ENCODE data around the gene ZNF232.

The ZNF232 gene

GRCh38 chr17:5099271-5099670 lies 12.4 kb downstream of the ZNF232 start:
- DNase-seq = peak; percentile 89 to 93
- no peaks in the 10 kb centered on the region for H3K79me2 ChIP-seq (ENCODE audit: control insufficient read depth, insufficient read depth, low read length, poor library complexity)
- H2AK5ac ChIP-seq (ENCODE audit: low read length) = no peak overlapping the region
- H3K18ac ChIP-seq (ENCODE audit: low read length) = no peak overlapping the region
- H3K4me3 ChIP-seq (ENCODE audit: low read depth, low read length) = no peak overlapping the region
- H4K8ac ChIP-seq (ENCODE audit: low read depth, low read length) = no peak overlapping the region
- no peaks in the 10 kb centered on the region for H3K36me3 ChIP-seq (ENCODE audit: control insufficient read depth in 1 of 2, insufficient read depth in 2 of 2, low read length in 2 of 2)
- H4K12ac ChIP-seq (ENCODE audit: low read depth, low read length) = no peak overlapping the region
- no peak overlapping the region for H2BK12ac ChIP-seq (ENCODE audit: low read length)
- no peak overlapping the region for H3K4me2 ChIP-seq (ENCODE audit: low read length)
- WGBS (ENCODE audit: extremely low coverage, insufficient coverage, insufficient read length) = no CpG with 5 or more reads among the region's 5 CpGs
- no peak overlapping the region for H3K4ac ChIP-seq (ENCODE audit: low read depth, low read length)
- peaks cover 10% of the 10 kb centered on the region for H3K9me3 ChIP-seq (ENCODE audit: insufficient read depth, low read depth, low read length)
- H4K91ac ChIP-seq (ENCODE audit: low read depth, low read length) = no peak overlapping the region
- no peak overlapping the region for H3K23ac ChIP-seq (ENCODE audit: low read length)
- no peak overlapping the region for H3K27ac ChIP-seq (ENCODE audit: low read depth, low read length)
- H2BK120ac ChIP-seq (ENCODE audit: insufficient read depth, low read length, poor library complexity) = no peak overlapping the region
- no peak overlapping the region for H3K14ac ChIP-seq (ENCODE audit: low read length)
- peaks cover 4 to 5% of the 10 kb centered on the region in 2 experiments for H3K4me1 ChIP-seq (ENCODE audit: control insufficient read depth in 1 of 2, insufficient read depth in 2 of 2, low read length in 2 of 2)
- peaks cover 4% of the 10 kb centered on the region for H3K27me3 ChIP-seq (ENCODE audit: insufficient read depth, low read length)
- H3K9ac ChIP-seq (ENCODE audit: low read length) = no peak overlapping the region
- no peak overlapping the region for H2BK5ac ChIP-seq (ENCODE audit: low read depth, low read length, poor library complexity)
- no peak overlapping the region for H2AFZ ChIP-seq (ENCODE audit: insufficient read depth, low read length, poor library complexity)
- no peaks in the 10 kb centered on the region for H3K79me1 ChIP-seq (ENCODE audit: low read length)

- no peak overlapping the region for H3K27ac ChIP-seq (ENCODE audit: low read depth, low read length)
Measured at GRCh38 chr17:5097101-5097834, 14.4 kb downstream of the ZNF232 start.

DNA sequence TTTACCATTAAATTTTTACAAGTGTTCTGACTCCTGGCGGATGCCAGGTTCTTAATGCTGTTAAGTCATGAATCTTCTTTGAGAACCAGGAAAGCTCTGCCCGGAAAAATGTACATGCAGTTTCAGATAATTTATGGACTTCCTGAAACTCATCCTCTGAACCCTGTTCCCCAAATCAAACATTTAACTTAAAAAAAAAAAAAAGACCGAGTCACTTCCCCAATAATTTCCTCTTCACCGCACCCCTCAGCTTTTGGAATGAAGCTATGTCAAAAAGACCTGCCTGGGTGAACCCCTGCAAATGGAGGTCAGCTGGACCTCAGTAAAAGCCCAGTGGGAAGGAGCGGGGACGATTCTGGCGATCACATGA lies 15.0 kb downstream of the ZNF232 start:
- H3K4ac ChIP-seq (ENCODE audit: low read depth, low read length) = no peak overlapping the region
- no peak overlapping the region for H3K9ac ChIP-seq (ENCODE audit: low read length)
- H3K4me1 ChIP-seq (ENCODE audit: control insufficient read depth in 1 of 2, insufficient read depth in 2 of 2, low read length in 2 of 2) = peaks cover 4 to 5% of the 10 kb centered on the region in 2 experiments
- no peak overlapping the region for H2BK120ac ChIP-seq (ENCODE audit: insufficient read depth, low read length, poor library complexity)
- H2AFZ ChIP-seq (ENCODE audit: insufficient read depth, low read length, poor library complexity) = no peak overlapping the region
- H2AK5ac ChIP-seq (ENCODE audit: low read length) = no peak overlapping the region
- H3K27me3 ChIP-seq (ENCODE audit: insufficient read depth, low read length) = peaks cover 4% of the 10 kb centered on the region
- H2BK5ac ChIP-seq (ENCODE audit: low read depth, low read length, poor library complexity) = no peak overlapping the region
- H3K27ac ChIP-seq (ENCODE audit: low read depth, low read length) = no peak overlapping the region
- no peak overlapping the region for H2BK12ac ChIP-seq (ENCODE audit: low read length)
- no peak overlapping the region for H3K14ac ChIP-seq (ENCODE audit: low read length)
- peak overlapping the region; percentile 79 for H3K4me2 ChIP-seq (ENCODE audit: low read length)
- peaks cover 15% of the 10 kb centered on the region for H3K9me3 ChIP-seq (ENCODE audit: insufficient read depth, low read depth, low read length)
- no peak overlapping the region for H4K12ac ChIP-seq (ENCODE audit: low read depth, low read length)
- H4K8ac ChIP-seq (ENCODE audit: low read depth, low read length) = peak overlapping the region; percentile 55
- H3K79me2 ChIP-seq (ENCODE audit: control insufficient read depth, insufficient read depth, low read length, poor library complexity) = no peaks in the 10 kb centered on the region
- H3K18ac ChIP-seq (ENCODE audit: low read length) = no peak overlapping the region
- no CpG with 5 or more reads among the region's 7 CpGs for WGBS (ENCODE audit: extremely low coverage, insufficient coverage, insufficient read length)
- no peak overlapping the region for H3K23ac ChIP-seq (ENCODE audit: low read length)
- H3K4me3 ChIP-seq (ENCODE audit: low read depth, low read length) = peak overlapping the region; percentile 54
- no peak for DNase-seq
- no peak overlapping the region for H4K91ac ChIP-seq (ENCODE audit: low read depth, low read length)
- no peaks in the 10 kb centered on the region for H3K36me3 ChIP-seq (ENCODE audit: control insufficient read depth in 1 of 2, insufficient read depth in 2 of 2, low read length in 2 of 2)
- no peaks in the 10 kb centered on the region for H3K79me1 ChIP-seq (ENCODE audit: low read length)

More at GRCh38 chr17:5097101-5097834, 14.4 kb downstream of the ZNF232 start:
- peak overlapping the region; percentile 55 for H4K8ac ChIP-seq (ENCODE audit: low read depth, low read length)
- peak overlapping the region; percentile 79 for H3K4me2 ChIP-seq (ENCODE audit: low read length)
- no CpG with 5 or more reads among the region's 63 CpGs for WGBS (ENCODE audit: extremely low coverage, insufficient coverage, insufficient read length)
- H3K79me2 ChIP-seq (ENCODE audit: control insufficient read depth, insufficient read depth, low read length, poor library complexity) = no peaks in the 10 kb centered on the region
- H4K91ac ChIP-seq (ENCODE audit: low read depth, low read length) = no peak overlapping the region
- no peak overlapping the region for H3K14ac ChIP-seq (ENCODE audit: low read length)
- H2AFZ ChIP-seq (ENCODE audit: insufficient read depth, low read length, poor library complexity) = peak overlapping the region; percentile 48
- H4K12ac ChIP-seq (ENCODE audit: low read depth, low read length) = no peak overlapping the region
- peaks cover 4 to 5% of the 10 kb centered on the region in 2 experiments for H3K4me1 ChIP-seq (ENCODE audit: control insufficient read depth in 1 of 2, insufficient read depth in 2 of 2, low read length in 2 of 2)
- H3K79me1 ChIP-seq (ENCODE audit: low read length) = no peaks in the 10 kb centered on the region
- peaks cover 4% of the 10 kb centered on the region for H3K27me3 ChIP-seq (ENCODE audit: insufficient read depth, low read length)
- no peak overlapping the region for H3K23ac ChIP-seq (ENCODE audit: low read length)
- no peak overlapping the region for H2BK12ac ChIP-seq (ENCODE audit: low read length)
- no peak overlapping the region for H3K4ac ChIP-seq (ENCODE audit: low read depth, low read length)
- no peak overlapping the region for H2BK5ac ChIP-seq (ENCODE audit: low read depth, low read length, poor library complexity)
- H3K4me3 ChIP-seq (ENCODE audit: low read depth, low read length) = peak overlapping the region; percentile 54
- H3K9ac ChIP-seq (ENCODE audit: low read length) = peak overlapping the region; percentile 75
- no peak overlapping the region for H2AK5ac ChIP-seq (ENCODE audit: low read length)
- peaks cover 15% of the 10 kb centered on the region for H3K9me3 ChIP-seq (ENCODE audit: insufficient read depth, low read depth, low read length)
- H3K36me3 ChIP-seq (ENCODE audit: control insufficient read depth in 1 of 2, insufficient read depth in 2 of 2, low read length in 2 of 2) = no peaks in the 10 kb centered on the region
- DNase-seq = peak in 1 of 2 donors; percentile 13
- no peak overlapping the region for H3K18ac ChIP-seq (ENCODE audit: low read length)
- no peak overlapping the region for H2BK120ac ChIP-seq (ENCODE audit: insufficient read depth, low read length, poor library complexity)

- Histone ChIP-seq H3K4me2 (ENCODE audit: low read length) (no peak overlapping the region), H4K12ac (ENCODE audit: low read depth, low read length) (no peak overlapping the region), H4K8ac (ENCODE audit: low read depth, low read length) (no peak overlapping the region), H3K4me1 (ENCODE audit: control insufficient read depth in 1 of 2, insufficient read depth in 2 of 2, low read length in 2 of 2) (peaks cover 4 to 5% of the 10 kb centered on the region in 2 experiments), H2AFZ (ENCODE audit: insufficient read depth, low read length, poor library complexity) (no peak overlapping the region), H3K79me2 (ENCODE audit: control insufficient read depth, insufficient read depth, low read length, poor library complexity) (no peaks in the 10 kb centered on the region), H3K9ac (ENCODE audit: low read length) (no peak overlapping the region), H3K36me3 (ENCODE audit: control insufficient read depth in 1 of 2, insufficient read depth in 2 of 2, low read length in 2 of 2) (no peaks in the 10 kb centered on the region), H3K9me3 (ENCODE audit: insufficient read depth, low read depth, low read length) (peaks cover 19% of the 10 kb centered on the region), H2BK120ac (ENCODE audit: insufficient read depth, low read length, poor library complexity) (no peak overlapping the region), H2BK5ac (ENCODE audit: low read depth, low read length, poor library complexity) (no peak overlapping the region), H4K91ac (ENCODE audit: low read depth, low read length) (no peak overlapping the region), H3K27me3 (ENCODE audit: insufficient read depth, low read length) (peaks cover 4% of the 10 kb centered on the region), H3K27ac (ENCODE audit: low read depth, low read length) (no peak overlapping the region), H3K14ac (ENCODE audit: low read length) (no peak overlapping the region), H2AK5ac (ENCODE audit: low read length) (no peak overlapping the region), H2BK12ac (ENCODE audit: low read length) (no peak overlapping the region), H3K23ac (ENCODE audit: low read length) (no peak overlapping the region), H3K18ac (ENCODE audit: low read length) (no peak overlapping the region), H3K4ac (ENCODE audit: low read depth, low read length) (no peak overlapping the region), H3K4me3 (ENCODE audit: low read depth, low read length) (no peak overlapping the region), H3K79me1 (ENCODE audit: low read length) (no peaks in the 10 kb centered on the region)
- WGBS (ENCODE audit: extremely low coverage, insufficient coverage, insufficient read length) = no CpG with 5 or more reads among the region's 6 CpGs
- DNase-seq = peak; percentile 10 to 50
Measured at GRCh38 chr17:5092218-5093010, 19.3 kb downstream of the ZNF232 start.
